IMR-90 (cell line): ENCODE measurements around the gene CACNB2.

ENCODE experiments used
- BHLHE40 ChIP-seq: fragments of 150-350 bp; IDR thresholded peaks from 2 replicates; pipeline ENCODE4 v1.6.1; 2016; ENCODE audit warnings: mild to moderate bottlenecking, low read depth, low read length
- CEBPB ChIP-seq: IDR thresholded peaks from 2 replicates; pipeline ENCODE4 v1.6.1; 2012; ENCODE audit warnings: low read depth, low read length, improper control_type of control experiment
- CTCF ChIP-seq: conservative IDR thresholded peaks from 2 replicates; pipeline ENCODE4 v1.5.1; 2012; ENCODE audit warnings: mild to moderate bottlenecking, low read depth, low read length, improper control_type of control experiment
- ELK1 ChIP-seq: fragments of 150-350 bp; IDR thresholded peaks from 2 replicates; pipeline ENCODE4 v1.6.1; 2016; ENCODE audit warnings: low read depth, mild to moderate bottlenecking, low read length, moderate library complexity, borderline replicate concordance
- POLR2A ChIP-seq: IDR thresholded peaks from 2 replicates; pipeline ENCODE4 v1.6.1; 2012; ENCODE audit warnings: mild to moderate bottlenecking, low read depth, low read length
- RAD21 ChIP-seq: IDR thresholded peaks from 2 replicates; pipeline ENCODE4 v1.6.1; 2012; ENCODE audit warnings: low read length, improper control_type of control experiment

- TF ChIP-seq CTCF (no peak), CEBPB (no peak), POLR2A (no peak), RAD21 (no peak), BHLHE40 (no peak), ELK1 (no peak)
Measured at GRCh38 chr10:18159557-18159956, 19.3 kb downstream of the CACNB2 start.
